Nephron (organoid): ENCODE measurements around the gene DDX10.

Experiments used
- H3K27ac Mint-ChIP-seq, 3 experiments: 2 replicates each; pipeline ENCODE4 v1.8.0; 2020; ENCODE audit warnings: mixed read lengths in 3 of 3, mild to moderate bottlenecking in 2 of 3, moderate library complexity in 1 of 3
- H3K27me3 Mint-ChIP-seq: 2 replicates; pipeline ENCODE4 v1.8.0; 2021; ENCODE audit warnings: low read depth, mild to moderate bottlenecking, moderate library complexity, mixed read lengths
- H3K36me3 Mint-ChIP-seq: 2 replicates; pipeline ENCODE4 v1.8.0; 2020; ENCODE audit warnings: low read depth, mixed read lengths
- H3K4me1 Mint-ChIP-seq: 2 replicates; pipeline ENCODE4 v1.8.0; 2020; ENCODE audit warnings: mixed read lengths
- H3K4me3 Mint-ChIP-seq, 3 experiments: 2 replicates each; pipeline ENCODE4 v1.8.0; 2020; ENCODE audit warnings: mild to moderate bottlenecking in 3 of 3, mixed read lengths in 3 of 3, moderate library complexity in 2 of 3
- H3K9me3 Mint-ChIP-seq: 2 replicates; pipeline ENCODE4 v1.8.0; 2020; ENCODE audit warnings: mixed read lengths
- TF ChIP-seq, protein P1 (sequence below), 3 experiments: fragments of 200-600 bp; sonication (generic); IDR thresholded peaks; one replicate each; pipeline ENCODE4 v1.5.0; 2021; ENCODE audit warnings: antibody characterized with exemption in 3 of 3; ENCODE audit not compliant: unreplicated experiment in 3 of 3

DDX10 gene

GRCh38 chr11:108793138-108793537, 128.3 kb downstream of the DDX10 start:
- Mint-ChIP-seq H3K4me1 (no peaks in the 10 kb centered on the region), H3K4me3 (no peak overlapping the region), H3K27ac (no peak overlapping the region), H3K36me3 (no peaks in the 10 kb centered on the region), H3K27me3 (no peaks in the 10 kb centered on the region), H3K9me3 (peaks cover 2% of the 10 kb centered on the region)
- TF ChIP-seq, protein P1, sequence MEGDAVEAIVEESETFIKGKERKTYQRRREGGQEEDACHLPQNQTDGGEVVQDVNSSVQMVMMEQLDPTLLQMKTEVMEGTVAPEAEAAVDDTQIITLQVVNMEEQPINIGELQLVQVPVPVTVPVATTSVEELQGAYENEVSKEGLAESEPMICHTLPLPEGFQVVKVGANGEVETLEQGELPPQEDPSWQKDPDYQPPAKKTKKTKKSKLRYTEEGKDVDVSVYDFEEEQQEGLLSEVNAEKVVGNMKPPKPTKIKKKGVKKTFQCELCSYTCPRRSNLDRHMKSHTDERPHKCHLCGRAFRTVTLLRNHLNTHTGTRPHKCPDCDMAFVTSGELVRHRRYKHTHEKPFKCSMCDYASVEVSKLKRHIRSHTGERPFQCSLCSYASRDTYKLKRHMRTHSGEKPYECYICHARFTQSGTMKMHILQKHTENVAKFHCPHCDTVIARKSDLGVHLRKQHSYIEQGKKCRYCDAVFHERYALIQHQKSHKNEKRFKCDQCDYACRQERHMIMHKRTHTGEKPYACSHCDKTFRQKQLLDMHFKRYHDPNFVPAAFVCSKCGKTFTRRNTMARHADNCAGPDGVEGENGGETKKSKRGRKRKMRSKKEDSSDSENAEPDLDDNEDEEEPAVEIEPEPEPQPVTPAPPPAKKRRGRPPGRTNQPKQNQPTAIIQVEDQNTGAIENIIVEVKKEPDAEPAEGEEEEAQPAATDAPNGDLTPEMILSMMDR (IDR thresholded peaks at IDR 0.05; ENCODE audit: unreplicated experiment in 3 of 3) = no peak

DNA sequence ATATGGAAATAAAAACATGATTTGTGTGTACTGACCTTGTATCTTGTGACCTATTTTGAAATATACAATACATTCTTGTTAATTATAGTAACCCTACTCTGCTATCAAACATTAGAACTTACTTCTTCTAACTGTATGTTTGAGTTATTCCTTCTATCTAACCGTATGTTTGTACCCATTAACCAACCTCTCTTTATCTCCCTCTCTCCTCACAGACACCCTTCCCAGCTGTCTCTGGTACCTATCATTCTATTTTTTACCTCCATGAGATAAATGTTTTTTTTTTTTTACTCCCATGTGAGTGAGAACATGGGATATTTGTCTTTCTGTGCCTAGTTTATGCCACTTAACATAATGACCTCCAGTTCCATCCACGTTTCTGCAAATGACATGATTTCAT, 128.7 kb downstream of the DDX10 start:
- H3K36me3 Mint-ChIP-seq = no peaks in the 10 kb centered on the region
- no peak overlapping the region for H3K4me3 Mint-ChIP-seq
- no peaks in the 10 kb centered on the region for H3K4me1 Mint-ChIP-seq
- peaks cover 2% of the 10 kb centered on the region for H3K9me3 Mint-ChIP-seq
- TF ChIP-seq, protein P1 (IDR thresholded peaks at IDR 0.05; ENCODE audit: unreplicated experiment in 3 of 3) = no peak
- no peak overlapping the region for H3K27ac Mint-ChIP-seq
- H3K27me3 Mint-ChIP-seq = no peaks in the 10 kb centered on the region

DNA sequence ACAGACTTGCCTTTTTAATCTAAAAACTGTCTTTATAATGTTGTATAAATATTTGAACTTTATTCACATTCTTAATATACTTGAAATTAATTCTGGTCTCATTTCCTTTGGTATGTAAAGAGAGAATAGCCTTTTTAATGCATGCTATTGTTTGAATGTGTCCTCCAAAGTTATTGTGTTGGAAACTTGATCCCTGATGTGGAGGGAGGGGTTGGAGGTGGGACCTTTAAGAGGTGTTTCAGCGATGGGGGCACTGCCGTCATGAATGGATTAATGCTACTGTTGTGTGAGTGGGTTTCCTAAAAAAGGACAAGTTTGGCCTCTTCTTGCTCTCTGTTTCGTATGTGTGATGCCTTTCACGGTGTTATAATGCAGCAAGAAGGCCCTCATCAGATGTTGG, 131.7 kb downstream of the DDX10 start:
- TF ChIP-seq, protein P1 (IDR thresholded peaks at IDR 0.05; ENCODE audit: unreplicated experiment in 3 of 3) = no peak
- Mint-ChIP-seq H3K4me3 (no peak overlapping the region), H3K4me1 (no peaks in the 10 kb centered on the region), H3K27me3 (no peaks in the 10 kb centered on the region), H3K36me3 (peaks cover 7% of the 10 kb centered on the region), H3K9me3 (peaks cover 2% of the 10 kb centered on the region), H3K27ac (no peak overlapping the region)

- H3K9me3 Mint-ChIP-seq = peaks cover 2% of the 10 kb centered on the region
- H3K36me3 Mint-ChIP-seq = peaks cover 7% of the 10 kb centered on the region
- no peak overlapping the region for H3K4me3 Mint-ChIP-seq
- TF ChIP-seq, protein P1 (IDR thresholded peaks at IDR 0.05; ENCODE audit: unreplicated experiment in 3 of 3) = no peak
- H3K27me3 Mint-ChIP-seq = no peaks in the 10 kb centered on the region
- no peaks in the 10 kb centered on the region for H3K4me1 Mint-ChIP-seq
- no peak overlapping the region for H3K27ac Mint-ChIP-seq
These were observed 132.8 kb downstream of the DDX10 start for GRCh38 chr11:108797578-108798100.

DNA sequence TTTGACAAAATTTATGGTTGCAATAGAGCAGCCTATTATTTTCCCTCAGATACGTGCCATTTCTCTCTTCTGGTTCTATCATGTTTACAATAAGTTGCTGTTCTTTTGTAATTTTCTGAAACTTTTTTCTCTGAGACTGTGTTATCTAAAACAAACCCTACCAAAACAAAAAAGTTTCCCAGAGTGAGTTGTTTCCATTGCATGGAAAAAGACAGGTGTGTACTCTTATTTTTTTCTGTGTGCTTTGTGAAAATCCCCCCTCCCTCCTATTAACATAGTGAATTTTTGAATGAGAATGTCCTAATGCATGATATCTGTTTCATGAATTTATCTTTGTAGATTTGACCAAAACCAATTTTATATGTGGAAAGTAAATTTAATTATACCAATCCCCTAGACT, 137.6 kb downstream of the DDX10 start:
- TF ChIP-seq, protein P1 (IDR thresholded peaks at IDR 0.05; ENCODE audit: unreplicated experiment in 3 of 3) = no peak
- H3K4me3 Mint-ChIP-seq = no peak overlapping the region
- H3K4me1 Mint-ChIP-seq = no peaks in the 10 kb centered on the region
- H3K36me3 Mint-ChIP-seq = peaks cover 7% of the 10 kb centered on the region
- no peak overlapping the region for H3K27ac Mint-ChIP-seq
- no peaks in the 10 kb centered on the region for H3K9me3 Mint-ChIP-seq
- no peaks in the 10 kb centered on the region for H3K27me3 Mint-ChIP-seq

GRCh38 chr11:108803776-108804175, 138.9 kb downstream of the DDX10 start:
- TF ChIP-seq, protein P1 (IDR thresholded peaks at IDR 0.05; ENCODE audit: unreplicated experiment in 3 of 3) = no peak
- no peak overlapping the region for H3K27ac Mint-ChIP-seq
- no peak overlapping the region for H3K4me3 Mint-ChIP-seq
- no peaks in the 10 kb centered on the region for H3K4me1 Mint-ChIP-seq
- H3K9me3 Mint-ChIP-seq = no peaks in the 10 kb centered on the region
- H3K36me3 Mint-ChIP-seq = peaks cover 7% of the 10 kb centered on the region
- no peaks in the 10 kb centered on the region for H3K27me3 Mint-ChIP-seq
